NCI-H2196 treated with DMSO at 0.1 percent for 48 hours (cell line): ENCODE measurements around the gene FAM107B.

Source experiments
- DNase-seq: peaks from one replicate; lab custom pipeline; 2025; ENCODE audit not compliant: unreplicated experiment; lab: John Stamatoyannopoulos, UW

FAM107B gene

DNA sequence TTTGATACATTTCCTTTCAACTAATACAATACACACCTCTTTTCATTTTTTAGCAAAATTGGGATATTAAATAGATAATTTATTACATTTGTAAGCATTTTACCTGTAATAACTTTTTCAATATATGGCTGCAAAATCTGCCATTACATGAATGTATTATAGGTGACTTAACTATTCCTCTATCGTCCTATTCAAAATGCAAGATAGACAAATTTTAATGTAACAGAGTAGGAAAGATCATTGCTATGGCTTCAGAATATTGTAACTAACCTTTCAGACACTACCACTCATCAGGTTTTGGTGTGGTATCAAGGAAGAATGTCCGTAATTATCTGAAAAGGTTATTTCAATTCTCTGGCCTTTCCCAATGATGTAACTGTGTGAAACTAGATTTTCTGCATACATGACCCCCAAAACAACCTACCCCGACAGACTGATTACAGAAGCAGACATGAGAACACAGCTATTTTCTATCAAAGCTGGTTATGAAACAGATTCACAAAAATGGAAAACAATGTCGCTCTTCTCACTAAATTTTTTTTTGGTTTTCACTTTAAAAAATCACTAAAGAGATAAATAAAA is 211.2 kb downstream of the FAM107B start:
- DNase-seq = no peak

GRCh38 chr10:14563076-14563336 is 211.7 kb downstream of the FAM107B start:
- DNase-seq = no peak

GRCh38 chr10:14562218-14563075 is 212.2 kb downstream of the FAM107B start:
- no peak for DNase-seq

DNA sequence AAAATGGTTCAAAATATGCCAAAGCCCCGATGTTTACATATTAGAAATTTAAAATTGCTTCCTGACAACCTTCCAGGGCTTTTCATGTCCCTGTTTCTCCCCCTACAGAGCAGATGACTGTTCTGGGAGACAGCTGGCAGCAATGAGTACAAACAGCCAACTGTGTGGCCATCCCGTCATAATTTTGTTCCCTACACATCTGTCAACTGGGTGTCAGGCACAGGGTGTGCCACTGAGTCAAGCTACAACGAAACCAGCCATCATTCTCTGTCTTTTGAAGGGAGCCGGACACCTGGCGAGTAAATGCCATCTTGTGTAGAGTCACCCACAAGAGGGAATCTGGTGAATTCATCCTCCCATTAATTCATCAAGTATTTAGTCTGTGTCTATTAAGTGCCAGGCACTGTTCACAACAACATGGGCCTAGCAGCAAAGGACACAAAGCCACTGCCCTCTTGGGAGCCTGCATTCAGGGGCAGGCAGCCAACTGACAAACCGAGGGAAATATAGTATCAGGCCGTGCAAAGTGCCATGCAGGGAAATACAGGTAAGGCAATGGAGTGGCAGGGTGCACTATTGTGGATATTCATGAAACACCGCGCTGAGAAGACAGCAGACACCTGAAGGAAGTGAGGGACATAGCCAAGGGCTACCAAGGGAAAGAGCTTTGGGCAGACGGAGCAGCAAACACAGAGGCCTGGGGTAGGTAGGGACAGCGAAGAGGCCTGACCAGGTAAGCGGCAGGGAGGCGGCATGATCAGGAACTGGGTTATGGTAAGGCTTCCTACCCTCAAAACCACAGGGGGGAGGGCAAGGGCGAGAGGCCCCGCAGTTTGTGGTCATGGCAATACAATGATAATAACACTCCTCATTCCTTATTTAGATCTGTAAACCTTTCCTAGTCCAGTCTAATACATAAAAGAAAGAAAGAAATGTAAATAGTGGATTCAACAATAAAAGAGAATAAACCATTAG is 213.6 kb downstream of the FAM107B start:
- no peak for DNase-seq

DNA sequence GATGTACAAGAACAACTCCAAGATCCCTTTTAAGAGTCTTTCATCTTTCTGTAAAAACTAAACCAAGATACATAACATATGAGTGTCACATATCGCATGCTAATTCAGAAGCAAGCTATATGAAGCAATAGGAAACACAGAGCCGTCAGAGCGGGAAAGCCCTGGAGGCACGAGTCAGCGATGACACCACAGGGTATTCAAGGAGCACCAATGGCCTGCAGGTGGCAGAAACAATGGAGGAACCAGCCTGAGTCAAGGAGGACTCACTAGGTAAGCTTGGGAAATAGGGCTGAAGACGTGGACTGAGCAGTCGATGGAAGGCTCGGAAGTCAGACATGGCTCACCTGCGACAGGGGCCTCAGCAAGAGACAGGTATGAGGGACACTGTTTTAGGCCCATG is 214.4 kb downstream of the FAM107B start:
- no peak for DNase-seq

GRCh38 chr10:14558025-14558424 is 216.7 kb downstream of the FAM107B start:
- DNase-seq = no peak

GRCh38 chr10:14557567-14557966 is 217.1 kb downstream of the FAM107B start:
- no peak for DNase-seq

DNA sequence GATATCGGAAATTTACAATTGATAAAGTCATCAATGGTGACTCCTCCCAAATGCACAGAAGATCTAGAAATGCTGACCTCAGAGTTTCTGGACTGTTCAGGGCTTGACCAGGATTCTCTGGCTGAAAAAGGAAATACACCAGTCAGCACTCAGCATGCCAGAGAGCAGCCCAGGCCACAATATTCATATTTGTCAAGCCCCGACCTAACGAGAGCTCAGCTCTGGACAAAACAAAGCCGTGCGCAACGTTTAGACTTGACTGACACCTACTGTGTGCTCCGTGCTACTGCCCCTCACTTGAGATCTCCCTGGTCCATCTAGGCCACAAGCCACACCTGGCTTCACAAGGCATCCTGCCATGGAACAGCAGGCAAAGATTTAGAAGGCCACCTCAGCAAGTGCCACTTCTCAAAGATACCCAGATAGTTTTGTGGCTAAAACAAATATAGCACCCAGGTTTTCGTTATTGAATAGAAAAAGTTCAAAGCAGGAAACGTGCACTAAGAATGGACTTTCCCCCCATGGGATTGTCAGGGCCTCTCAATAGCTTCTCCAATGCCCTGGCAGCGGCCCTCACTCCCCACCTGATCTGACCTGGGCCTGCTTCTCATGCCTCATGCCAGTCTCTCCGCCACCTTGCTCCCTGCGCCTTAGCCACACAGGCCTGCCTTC is 218.3 kb downstream of the FAM107B start:
- no peak for DNase-seq

GRCh38 chr10:14555807-14556206 is 218.9 kb downstream of the FAM107B start:
- DNase-seq = no peak

- DNase-seq = no peak
Measured at GRCh38 chr10:14554491-14555205, 220.0 kb downstream of the FAM107B start.

DNA sequence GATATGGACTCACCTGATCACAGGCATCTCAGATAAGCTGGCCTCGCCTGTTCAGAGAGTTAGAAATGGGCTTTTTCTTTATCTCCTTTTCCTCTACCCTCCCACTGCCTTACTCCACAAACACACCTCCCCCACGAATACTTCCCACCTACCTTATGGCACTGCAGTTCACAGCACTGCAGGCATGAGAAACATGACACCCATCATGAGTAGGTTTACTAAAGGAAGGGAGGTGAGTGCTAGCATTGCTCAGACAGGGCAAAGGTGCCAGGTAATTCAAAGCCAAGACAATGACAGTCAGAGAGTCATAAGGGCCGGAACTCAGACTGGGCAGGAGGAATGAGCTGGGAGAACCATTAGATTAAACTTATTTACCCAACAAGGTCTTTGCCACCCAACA is 220.6 kb downstream of the FAM107B start:
- DNase-seq = peak; percentile 14

GRCh38 chr10:14553448-14553847 is 221.2 kb downstream of the FAM107B start:
- no peak for DNase-seq

DNA sequence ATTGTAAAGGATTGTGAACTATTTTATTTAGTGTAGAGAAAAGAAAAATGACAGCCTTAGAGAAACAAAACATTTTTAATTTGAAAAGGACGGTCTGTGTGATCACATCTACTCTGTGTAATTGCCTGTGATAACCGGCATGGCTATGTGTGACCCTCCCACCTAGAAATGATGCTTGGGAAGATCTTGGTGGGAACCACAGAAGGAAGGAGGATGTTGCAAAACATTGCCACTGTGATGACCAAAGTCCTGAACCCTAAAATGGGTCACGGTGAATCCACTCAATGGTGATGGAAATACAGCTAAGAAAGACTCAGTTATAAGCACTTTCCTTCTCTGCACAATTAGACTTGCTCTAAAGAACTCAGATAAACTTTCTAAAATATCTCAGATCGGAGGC is 222.7 kb downstream of the FAM107B start:
- DNase-seq = no peak

DNA sequence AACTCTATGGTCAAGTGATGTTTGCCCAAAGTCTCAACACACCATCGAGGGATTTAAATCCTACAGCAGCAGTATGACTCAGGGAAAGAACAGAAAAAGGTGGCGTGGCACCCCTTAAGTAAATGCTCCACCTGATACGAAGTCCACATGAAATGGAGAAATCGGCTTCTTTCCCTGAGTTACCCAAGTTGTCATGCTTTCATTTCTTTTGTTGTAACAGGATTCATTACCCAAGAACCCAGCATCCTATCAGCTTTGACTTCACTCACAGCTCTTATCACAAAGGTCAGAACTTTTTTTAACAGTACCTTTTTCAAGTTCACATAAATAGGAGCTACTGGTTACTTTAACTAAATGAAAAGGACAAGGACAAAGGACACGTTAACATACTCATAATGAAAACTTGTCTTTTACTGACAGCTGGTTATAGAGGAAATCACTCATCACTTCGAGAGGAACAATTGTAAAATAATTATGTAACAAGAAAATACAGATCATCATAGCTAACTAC is 224.2 kb downstream of the FAM107B start:
- no peak for DNase-seq

DNA sequence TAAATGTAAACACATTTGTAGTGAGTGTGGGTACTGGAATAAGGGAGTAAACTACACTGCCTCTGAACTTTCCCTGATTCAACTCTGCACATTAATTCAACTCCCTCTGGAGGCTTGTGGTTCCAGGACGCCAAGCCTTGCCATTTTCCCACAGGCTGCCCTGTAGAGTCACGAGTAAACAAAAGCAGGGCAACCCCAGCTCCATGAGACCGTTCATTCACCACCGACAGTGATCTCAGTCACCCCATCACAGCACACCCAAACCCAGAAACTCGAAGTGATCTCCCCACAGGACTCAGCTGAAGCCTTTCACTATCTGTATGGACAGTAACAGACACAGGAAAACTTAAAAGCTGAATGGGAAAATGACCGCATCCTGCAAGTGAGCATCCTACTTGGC is 225.2 kb downstream of the FAM107B start:
- DNase-seq = no peak

- DNase-seq = no peak
Measured at GRCh38 chr10:14548970-14549369, 225.7 kb downstream of the FAM107B start.

DNA sequence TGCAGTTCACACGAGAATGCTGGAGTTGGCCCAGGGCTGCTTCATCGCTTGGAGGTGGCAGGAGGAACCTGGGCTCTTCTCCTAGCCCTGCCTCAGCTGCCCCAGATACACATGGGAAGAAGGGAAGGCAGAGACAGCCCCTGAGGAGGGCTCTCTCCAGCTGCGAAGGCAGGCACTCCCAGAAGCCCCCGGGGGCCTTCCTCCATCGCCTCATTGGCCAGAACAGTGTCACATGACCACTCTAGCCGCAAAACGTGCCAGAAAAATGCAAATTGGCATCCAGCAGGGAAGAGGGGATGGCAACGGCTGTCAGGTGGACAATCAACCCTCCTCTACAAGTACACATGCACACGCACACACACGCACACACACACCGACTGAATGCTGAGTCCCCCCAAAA is 226.2 kb downstream of the FAM107B start:
- DNase-seq = no peak

GRCh38 chr10:14547816-14548215 is 226.9 kb downstream of the FAM107B start:
- no peak for DNase-seq

DNA sequence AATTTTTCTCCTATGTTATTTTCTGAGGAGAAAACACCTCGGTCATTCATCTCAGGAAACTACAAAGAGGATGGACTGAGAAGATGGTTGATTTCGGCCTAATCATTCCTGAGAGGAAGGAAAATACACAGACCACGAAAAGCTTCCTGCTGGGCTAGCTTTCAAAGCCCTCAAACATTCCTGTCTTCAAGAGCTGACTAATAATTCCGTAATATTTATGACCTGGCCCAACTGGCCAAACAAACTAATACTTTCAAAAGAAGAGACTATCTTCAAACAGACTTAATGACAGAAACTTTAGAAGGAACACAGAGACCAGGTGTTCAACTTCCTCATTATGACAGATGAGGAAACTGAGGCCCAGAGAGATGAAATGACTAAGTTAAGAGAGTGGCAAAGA is 228.9 kb downstream of the FAM107B start:
- no peak for DNase-seq

DNA sequence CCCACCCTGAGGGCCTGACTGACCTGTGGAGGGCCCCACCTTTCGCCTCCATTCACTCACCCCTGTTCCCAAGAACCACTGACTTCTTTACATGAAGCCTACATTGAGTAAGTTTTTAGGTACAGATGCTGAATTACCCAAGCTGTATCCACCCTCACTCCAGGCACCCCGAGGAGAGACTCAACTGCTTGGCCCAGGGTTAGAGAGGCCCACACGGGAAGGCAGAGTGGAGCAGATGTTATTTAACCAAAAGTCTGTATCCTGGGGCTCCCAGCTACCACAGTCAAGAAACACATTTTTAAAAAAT is 230.8 kb downstream of the FAM107B start:
- DNase-seq = no peak
